SK-N-SH (cell line): ENCODE results near the gene KNCN.
A peak's percentile ranks its signal among the peaks of the same experiment; 100 is the strongest.

Experiments used
- CTCF ChIP-seq: fragments of 200-600 bp; sonication (generic); IDR thresholded peaks from 2 replicates; pipeline ENCODE4 v1.6.1; 2017; ENCODE audit warnings: antibody characterized with exemption, mild to moderate bottlenecking, moderate library complexity
- ELF1 ChIP-seq: IDR thresholded peaks from 2 replicates; pipeline ENCODE4 v1.4.0; 2012
- EP300 ChIP-seq, 2 experiments: IDR thresholded peaks; 2 replicates each; pipeline versions ENCODE4 v1.4.0 to v1.6.1; 2012; ENCODE audit warnings: borderline replicate concordance in 1 of 2, low read depth in 1 of 2, low read length in 1 of 2
- EZH2phosphoT487 ChIP-seq: fragments of 200-600 bp; sonication (generic); IDR thresholded peaks from 2 replicates; pipeline ENCODE4 v1.6.1; 2017; ENCODE audit warnings: low read depth, mixed run types, mild to moderate bottlenecking, antibody characterized with exemption, moderate library complexity, borderline replicate concordance
- NFIC ChIP-seq: IDR thresholded peaks from 2 replicates; pipeline ENCODE4 v1.4.0; 2012; ENCODE audit warnings: borderline replicate concordance
- NRF1 ChIP-seq: IDR thresholded peaks from 2 replicates; pipeline ENCODE4 v1.6.1; 2012; ENCODE audit warnings: low read depth, mild to moderate bottlenecking, low read length
- RFX5 ChIP-seq: IDR thresholded peaks from 2 replicates; pipeline ENCODE4 v1.6.1; 2012; ENCODE audit warnings: mild to moderate bottlenecking, improper control_type of control experiment, low read length
- SMC3 ChIP-seq: IDR thresholded peaks from 2 replicates; pipeline ENCODE4 v1.6.1; 2012; ENCODE audit warnings: low read depth, low read length, improper control_type of control experiment
- TAF1 ChIP-seq: IDR thresholded peaks from 2 replicates; pipeline ENCODE4 v1.6.1; 2012; ENCODE audit warnings: low read depth, mild to moderate bottlenecking, low read length, moderate library complexity, borderline replicate concordance
- TEAD4 ChIP-seq: IDR thresholded peaks from 2 replicates; pipeline ENCODE4 v1.4.0; 2012; ENCODE audit warnings: mild to moderate bottlenecking, borderline replicate concordance; ENCODE audit not compliant: insufficient read depth
- TF ChIP-seq, protein P1 (sequence below): IDR thresholded peaks from 2 replicates; pipeline ENCODE4 v1.6.1; 2012; ENCODE audit warnings: mild to moderate bottlenecking, low read depth, low read length, moderate library complexity
- TF ChIP-seq, protein P2 (sequence below): IDR thresholded peaks from 2 replicates; pipeline ENCODE4; 2012

DNA sequence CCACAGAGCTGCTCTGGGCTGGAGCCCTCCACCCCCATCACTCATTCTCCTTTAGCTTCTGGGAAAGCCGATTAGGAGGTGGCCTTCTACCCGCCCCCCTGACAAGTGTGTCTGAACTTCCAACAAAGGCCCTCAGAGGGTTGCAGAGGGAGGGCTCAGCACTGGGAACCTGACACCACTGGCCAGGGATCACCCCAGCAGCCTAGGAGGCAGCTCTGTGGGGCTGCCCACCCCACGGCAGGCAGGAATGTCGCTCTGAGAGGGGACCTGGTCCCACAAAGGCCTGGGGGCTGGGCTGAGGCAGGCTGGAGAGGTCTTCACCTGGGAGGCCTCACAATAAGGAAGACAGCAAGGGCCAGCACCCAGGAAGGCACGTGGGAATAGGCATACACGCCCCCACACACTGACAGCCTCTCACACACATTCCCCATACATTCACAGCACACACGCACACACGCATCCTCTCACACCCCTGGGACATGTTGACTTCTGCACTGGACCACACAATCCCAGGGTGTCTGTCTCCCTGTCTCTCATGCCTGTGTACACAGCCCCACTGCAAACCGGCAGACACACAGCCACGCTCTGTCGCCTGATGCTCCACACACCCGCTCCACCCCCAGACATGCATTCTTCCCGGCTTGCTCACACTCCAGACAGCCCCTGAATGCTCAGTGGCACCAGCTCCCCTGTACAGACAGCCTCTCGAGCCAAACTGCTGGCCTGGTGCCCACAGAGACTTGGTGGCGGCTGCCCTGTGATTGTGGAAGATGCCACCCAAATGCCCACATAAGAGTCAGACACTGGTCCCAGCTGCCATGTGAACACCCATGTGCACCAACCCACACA lies 31.2 kb downstream of the KNCN start:
- TF ChIP-seq, protein P1, sequence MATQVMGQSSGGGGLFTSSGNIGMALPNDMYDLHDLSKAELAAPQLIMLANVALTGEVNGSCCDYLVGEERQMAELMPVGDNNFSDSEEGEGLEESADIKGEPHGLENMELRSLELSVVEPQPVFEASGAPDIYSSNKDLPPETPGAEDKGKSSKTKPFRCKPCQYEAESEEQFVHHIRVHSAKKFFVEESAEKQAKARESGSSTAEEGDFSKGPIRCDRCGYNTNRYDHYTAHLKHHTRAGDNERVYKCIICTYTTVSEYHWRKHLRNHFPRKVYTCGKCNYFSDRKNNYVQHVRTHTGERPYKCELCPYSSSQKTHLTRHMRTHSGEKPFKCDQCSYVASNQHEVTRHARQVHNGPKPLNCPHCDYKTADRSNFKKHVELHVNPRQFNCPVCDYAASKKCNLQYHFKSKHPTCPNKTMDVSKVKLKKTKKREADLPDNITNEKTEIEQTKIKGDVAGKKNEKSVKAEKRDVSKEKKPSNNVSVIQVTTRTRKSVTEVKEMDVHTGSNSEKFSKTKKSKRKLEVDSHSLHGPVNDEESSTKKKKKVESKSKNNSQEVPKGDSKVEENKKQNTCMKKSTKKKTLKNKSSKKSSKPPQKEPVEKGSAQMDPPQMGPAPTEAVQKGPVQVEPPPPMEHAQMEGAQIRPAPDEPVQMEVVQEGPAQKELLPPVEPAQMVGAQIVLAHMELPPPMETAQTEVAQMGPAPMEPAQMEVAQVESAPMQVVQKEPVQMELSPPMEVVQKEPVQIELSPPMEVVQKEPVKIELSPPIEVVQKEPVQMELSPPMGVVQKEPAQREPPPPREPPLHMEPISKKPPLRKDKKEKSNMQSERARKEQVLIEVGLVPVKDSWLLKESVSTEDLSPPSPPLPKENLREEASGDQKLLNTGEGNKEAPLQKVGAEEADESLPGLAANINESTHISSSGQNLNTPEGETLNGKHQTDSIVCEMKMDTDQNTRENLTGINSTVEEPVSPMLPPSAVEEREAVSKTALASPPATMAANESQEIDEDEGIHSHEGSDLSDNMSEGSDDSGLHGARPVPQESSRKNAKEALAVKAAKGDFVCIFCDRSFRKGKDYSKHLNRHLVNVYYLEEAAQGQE: no peak
- TF ChIP-seq TAF1: peak; percentile 11; the same call in 1 of the 2 replicates
- no peak for TF ChIP-seq CTCF
- TF ChIP-seq EZH2phosphoT487: no peak
- TF ChIP-seq SMC3: no peak
- peak; percentile 80 for TF ChIP-seq NFIC
- no peak for TF ChIP-seq NRF1
- no peak for TF ChIP-seq ELF1
- TF ChIP-seq, protein P2, sequence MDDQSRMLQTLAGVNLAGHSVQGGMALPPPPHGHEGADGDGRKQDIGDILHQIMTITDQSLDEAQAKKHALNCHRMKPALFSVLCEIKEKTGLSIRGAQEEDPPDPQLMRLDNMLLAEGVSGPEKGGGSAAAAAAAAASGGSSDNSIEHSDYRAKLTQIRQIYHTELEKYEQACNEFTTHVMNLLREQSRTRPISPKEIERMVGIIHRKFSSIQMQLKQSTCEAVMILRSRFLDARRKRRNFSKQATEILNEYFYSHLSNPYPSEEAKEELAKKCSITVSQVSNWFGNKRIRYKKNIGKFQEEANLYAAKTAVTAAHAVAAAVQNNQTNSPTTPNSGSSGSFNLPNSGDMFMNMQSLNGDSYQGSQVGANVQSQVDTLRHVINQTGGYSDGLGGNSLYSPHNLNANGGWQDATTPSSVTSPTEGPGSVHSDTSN: peak; percentile 51
- peak in 1 of 2 experiments; percentile 56; a peak in 1 of 4 replicates for TF ChIP-seq EP300 (IDR thresholded peaks at IDR 0.05; ENCODE audit: borderline replicate concordance in 1 of 2, low read depth in 1 of 2, low read length in 1 of 2)
- TF ChIP-seq RFX5: no peak
- TF ChIP-seq TEAD4: peak; percentile 65; the same call in 1 of the 2 replicates
